Body of pancreas (tissue), 4 donors: ENCODE measurements around the gene BLOC1S1. TPM values are rescaled to one million over a fixed set of nuclear protein-coding genes. Genes with fewer than 3 reads are reported as not detected.

Experiments
- ATAC-seq: fragments of 150-250 bp; one replicate; pipeline ENCODE4 v1.9.1; 2016
- DNase-seq, 4 donors: peaks; one replicate each; pipeline ENCODE4 v3.0.0-alpha.2; 2019
- H3K27ac ChIP-seq, 4 donors: fragments of 200-600 bp; sonication (generic); 1 replicate in 3 of 4; 2 replicates in 1 of 4; pipeline versions ENCODE4 v1.5.1 to v1.6.1; 2016 to 2019; ENCODE audit warnings: mild to moderate bottlenecking in 1 of 4, mixed read lengths in 1 of 4, moderate library complexity in 1 of 4
- H3K27me3 ChIP-seq, 2 donors: fragments of 200-600 bp; sonication (generic); one replicate each; pipeline ENCODE4 v1.6.0; 2016; ENCODE audit warnings: mild to moderate bottlenecking in 1 of 2
- H3K36me3 ChIP-seq, 2 donors: fragments of 200-600 bp; sonication (generic); replicated peaks in 1 of 2; 2 replicates each; pipeline ENCODE4 v1.5.1; 2016; ENCODE audit warnings: low read depth in 2 of 2; ENCODE audit not compliant: insufficient read depth in 1 of 2
- H3K4me1 ChIP-seq: fragments of 200-600 bp; sonication (generic); one replicate; pipeline ENCODE4 v1.6.0; 2016
- H3K4me3 ChIP-seq, 2 donors: fragments of 200-600 bp; sonication (generic); 1 replicate in 1 of 2; 2 replicates in 1 of 2; pipeline ENCODE4 v1.5.1; 2016 to 2019
- H3K9me3 ChIP-seq, 3 donors: fragments of 200-600 bp; sonication (generic); 1 replicate in 2 of 3; 2 replicates in 1 of 3; pipeline ENCODE4 v1.5.1; 2016
- POLR2A ChIP-seq, 3 donors: fragments of 450-650 bp; IDR thresholded peaks; one replicate each; pipeline ENCODE4 v1.6.1; 2016; ENCODE audit warnings: antibody characterized with exemption in 3 of 3, mild to moderate bottlenecking in 2 of 3
- WGBS, 2 donors: methylation state at CpG; one replicate each; pipeline ENCODE4 v1.1.5; 2017; 5-methylcytosine and 5-hydroxymethylcytosine counted together
- intact Hi-C: fragments of 100-400 bp; cut with DNase I; formaldehyde crosslinking; loops from one replicate; pipeline ENCODE4 v1.15.1; 2023
- total RNA-seq, 2 donors: library from RNA; depleted of rRNA; stranded (reverse); fragments of >200 nt; gene quantifications; one replicate each; pipeline ENCODE4 v1.1.0, GENCODE V29; 2016
- TF ChIP-seq, protein P1 (sequence below), 7 experiments: fragments of 450-650 bp in 4 of 7; fragments of 200-600 bp in 3 of 7; sonication (generic) in 3 of 7; IDR thresholded peaks; one replicate each; pipeline ENCODE4 v1.5.1; 2016 to 2019; ENCODE audit warnings: antibody characterized with exemption in 7 of 7

BLOC1S1 gene
- total RNA-seq, 2 donors from 2014 or later, result 86.1 to 105 TPM

DNA sequence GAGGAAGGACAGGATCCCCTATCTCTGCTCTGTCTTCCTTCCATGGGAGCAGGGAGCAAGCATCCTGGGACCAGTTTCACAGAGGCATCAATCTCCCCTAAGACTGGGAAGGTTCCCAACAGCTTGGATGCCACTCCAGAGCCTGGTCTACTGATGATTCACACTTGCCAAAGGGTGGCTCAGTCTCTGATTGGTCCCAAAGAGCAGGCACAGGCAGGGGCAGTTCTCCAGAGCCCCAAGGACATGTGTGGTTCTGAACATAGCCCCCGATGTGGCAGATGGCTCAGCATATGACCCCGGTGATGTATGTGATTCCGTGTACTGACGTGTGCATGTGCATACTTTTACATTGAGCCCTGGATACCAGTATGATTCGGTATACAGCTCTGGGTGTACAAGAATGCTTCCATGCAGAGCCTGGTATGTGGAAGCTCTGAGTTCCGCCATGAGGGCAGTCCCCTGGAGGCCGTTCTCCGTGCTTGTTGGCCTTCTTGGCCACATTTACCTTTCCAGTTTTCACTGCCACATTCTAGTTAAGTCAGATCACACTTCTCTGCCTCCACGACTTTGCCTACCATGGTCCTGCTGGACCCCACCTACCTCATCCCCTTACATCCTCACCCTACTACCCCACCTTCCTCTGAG lies 29.4 kb upstream of the BLOC1S1 start:
- peaks cover 9% of the 10 kb centered on the region for H3K4me1 ChIP-seq
- H3K9me3 ChIP-seq, result no peaks in the 10 kb centered on the region
- no peak overlapping the region for H3K4me3 ChIP-seq
- H3K36me3 ChIP-seq, result no peaks in the 10 kb centered on the region
- TF ChIP-seq, protein P1, sequence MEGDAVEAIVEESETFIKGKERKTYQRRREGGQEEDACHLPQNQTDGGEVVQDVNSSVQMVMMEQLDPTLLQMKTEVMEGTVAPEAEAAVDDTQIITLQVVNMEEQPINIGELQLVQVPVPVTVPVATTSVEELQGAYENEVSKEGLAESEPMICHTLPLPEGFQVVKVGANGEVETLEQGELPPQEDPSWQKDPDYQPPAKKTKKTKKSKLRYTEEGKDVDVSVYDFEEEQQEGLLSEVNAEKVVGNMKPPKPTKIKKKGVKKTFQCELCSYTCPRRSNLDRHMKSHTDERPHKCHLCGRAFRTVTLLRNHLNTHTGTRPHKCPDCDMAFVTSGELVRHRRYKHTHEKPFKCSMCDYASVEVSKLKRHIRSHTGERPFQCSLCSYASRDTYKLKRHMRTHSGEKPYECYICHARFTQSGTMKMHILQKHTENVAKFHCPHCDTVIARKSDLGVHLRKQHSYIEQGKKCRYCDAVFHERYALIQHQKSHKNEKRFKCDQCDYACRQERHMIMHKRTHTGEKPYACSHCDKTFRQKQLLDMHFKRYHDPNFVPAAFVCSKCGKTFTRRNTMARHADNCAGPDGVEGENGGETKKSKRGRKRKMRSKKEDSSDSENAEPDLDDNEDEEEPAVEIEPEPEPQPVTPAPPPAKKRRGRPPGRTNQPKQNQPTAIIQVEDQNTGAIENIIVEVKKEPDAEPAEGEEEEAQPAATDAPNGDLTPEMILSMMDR (IDR thresholded peaks at IDR 0.05), result no peak
- no peak for TF ChIP-seq POLR2A (IDR thresholded peaks at IDR 0.05)
- H3K27ac ChIP-seq, result no peak overlapping the region
- ATAC-seq, result no peak
- WGBS, 2 donors, result 83 to 84% methylated on average over 5 to 9 of the region's 9 CpGs
- H3K27me3 ChIP-seq, result no peaks in the 10 kb centered on the region
- intact Hi-C loops, result no loop called here
- no peak for DNase-seq

DNA sequence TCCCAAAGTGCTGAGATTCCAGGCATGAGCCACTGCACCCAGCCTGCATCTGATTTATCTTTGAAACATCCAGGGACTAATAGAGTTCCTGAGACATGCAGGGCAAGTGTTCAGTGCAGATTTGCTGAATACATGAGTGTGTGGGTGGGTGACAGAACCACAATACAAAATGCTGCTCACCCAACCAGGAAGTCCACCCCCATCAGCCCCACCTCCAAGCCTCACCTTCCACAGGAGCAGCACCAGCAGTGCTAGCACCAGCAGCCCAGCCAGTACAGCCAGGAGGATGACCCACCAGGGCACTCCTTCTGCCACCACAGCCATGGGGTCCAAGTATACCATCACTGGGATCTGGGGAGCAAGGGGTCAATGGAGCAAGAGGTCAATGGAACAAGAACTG lies 28.1 kb upstream of the BLOC1S1 start:
- no peak for ATAC-seq
- Histone ChIP-seq H3K9me3 (no peaks in the 10 kb centered on the region), H3K27ac (no peak overlapping the region)

DNA sequence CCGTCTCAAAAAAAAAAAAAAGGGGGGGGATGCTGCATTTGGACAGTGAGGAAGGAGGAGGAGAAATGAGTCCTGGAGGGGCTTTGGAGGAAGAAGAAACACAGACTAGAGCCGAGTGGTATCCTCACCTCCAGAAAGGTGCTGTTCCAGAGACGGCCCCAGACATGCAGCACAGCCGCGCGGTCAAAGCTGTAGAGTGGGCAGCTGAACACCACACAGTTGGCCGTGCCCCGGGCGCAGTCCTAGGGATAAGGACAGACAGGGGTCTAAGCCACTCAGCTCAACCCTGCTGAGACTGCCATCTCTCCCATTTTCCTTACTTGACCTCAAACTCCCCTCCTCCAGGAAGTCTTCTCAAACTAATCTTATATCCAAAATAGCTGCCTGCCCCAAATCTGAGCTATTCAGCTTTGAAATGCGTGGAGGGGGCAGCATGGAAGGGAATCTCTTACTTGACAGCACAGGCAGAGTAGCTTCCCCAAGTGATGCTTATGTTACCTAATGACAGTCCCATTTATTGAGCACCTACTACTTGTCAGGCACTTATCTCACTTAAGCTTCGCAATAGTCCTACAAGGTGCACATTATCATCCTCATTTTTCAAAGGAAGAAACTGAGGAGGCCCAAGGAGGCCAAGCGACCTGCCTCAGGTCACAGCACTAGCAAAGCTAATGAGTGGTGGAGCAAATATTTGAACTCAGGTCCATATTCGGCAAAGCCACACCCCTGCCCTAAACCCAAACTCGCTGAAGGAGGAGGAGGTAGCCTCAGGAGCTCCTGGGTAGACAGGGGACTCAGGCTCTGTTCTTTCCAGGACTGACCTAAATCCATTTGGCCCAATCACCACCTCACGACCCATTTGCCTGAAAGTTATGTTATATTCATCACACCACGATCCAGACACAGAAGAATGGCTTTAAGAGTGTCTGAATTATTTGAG lies 26.9 kb upstream of the BLOC1S1 start:
- Histone ChIP-seq H3K4me1 (no peaks in the 10 kb centered on the region), H3K27ac (no peak overlapping the region), H3K27me3 (no peaks in the 10 kb centered on the region), H3K4me3 (no peak overlapping the region), H3K9me3 (no peaks in the 10 kb centered on the region), H3K36me3 (no peaks in the 10 kb centered on the region)
- WGBS, 2 donors, result 82 to 85% methylated on average over 16 of the region's 16 CpGs
- no peak for TF ChIP-seq POLR2A (IDR thresholded peaks at IDR 0.05)
- TF ChIP-seq, protein P1 (IDR thresholded peaks at IDR 0.05), result no peak
- ATAC-seq (no peak), DNase-seq (no peak)
- intact Hi-C loops, result no loop called here

More for the DNA sequence above, 28.1 kb upstream of the BLOC1S1 start:
- Histone ChIP-seq H3K27me3 (no peaks in the 10 kb centered on the region), H3K4me1 (no peaks in the 10 kb centered on the region), H3K4me3 (no peak overlapping the region), H3K36me3 (no peaks in the 10 kb centered on the region)
- TF ChIP-seq, protein P1 (IDR thresholded peaks at IDR 0.05), result no peak
- no peak for TF ChIP-seq POLR2A (IDR thresholded peaks at IDR 0.05)
- no peak for DNase-seq
- intact Hi-C loops, result no loop called here

DNA sequence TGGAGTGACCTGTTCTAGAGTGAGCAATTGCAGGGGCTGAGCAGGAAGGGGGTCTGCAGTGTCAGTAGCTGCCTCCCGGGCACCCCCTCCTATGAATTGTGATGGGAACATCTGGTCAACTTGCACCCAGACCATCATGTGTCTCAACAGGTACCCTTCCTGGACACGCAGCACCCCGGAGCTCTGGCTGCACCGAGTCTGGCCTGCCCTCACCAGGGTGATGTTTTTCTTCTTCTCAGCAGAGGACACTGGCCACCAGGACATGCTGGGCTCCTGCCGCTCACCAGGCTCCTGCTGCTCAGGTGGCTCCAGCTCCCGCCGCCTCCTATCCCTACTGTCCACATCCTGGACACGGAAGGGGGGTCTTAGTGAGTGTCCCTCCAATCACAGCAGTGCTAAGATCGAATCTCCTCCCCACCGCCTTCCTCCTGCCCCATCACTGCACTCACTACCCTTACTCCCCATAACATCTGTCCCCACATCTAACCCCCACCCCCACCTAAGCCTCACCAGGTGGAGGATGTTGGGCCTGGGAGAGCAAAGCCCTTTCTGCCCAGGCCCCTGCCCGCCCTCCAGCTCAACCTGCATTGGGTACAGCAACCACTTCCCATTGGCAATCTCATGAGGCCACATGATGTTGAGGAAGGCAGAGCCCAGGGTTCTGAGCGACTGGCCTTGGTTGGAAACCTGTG lies 23.1 kb upstream of the BLOC1S1 start:
- WGBS, 2 donors, result 83 to 89% methylated on average over 10 to 12 of the region's 12 CpGs
- Histone ChIP-seq H3K36me3 (no peaks in the 10 kb centered on the region), H3K9me3 (no peaks in the 10 kb centered on the region), H3K4me3 (no peak overlapping the region), H3K27me3 (no peaks in the 10 kb centered on the region), H3K27ac (no peak overlapping the region), H3K4me1 (no peaks in the 10 kb centered on the region)
- ATAC-seq (no peak), DNase-seq (no peak)
- TF ChIP-seq, protein P1 (IDR thresholded peaks at IDR 0.05), result no peak
- no peak for TF ChIP-seq POLR2A (IDR thresholded peaks at IDR 0.05)
- intact Hi-C loops, result no loop called here
